ENCODE results near the gene TBX18.

TBX18 gene

GRCh38 chr6:84789170-84789569 is 24.8 kb upstream of the TBX18 start:
- H3K4me1 ChIP-seq (ENCODE audit: insufficient read depth, low read length) = peaks cover 7% of the 10 kb centered on the region; the same call in 1 of the 2 replicates
- H3K27me3 ChIP-seq (ENCODE audit: insufficient read depth, low read length) = no peaks in the 10 kb centered on the region; the same call in 1 of the 2 replicates
- no peak overlapping the region for H3K4me3 ChIP-seq (ENCODE audit: low read length)
- no peak overlapping the region for H3K9ac ChIP-seq (ENCODE audit: low read depth, low read length)
- no peaks in the 10 kb centered on the region for H3K9me3 ChIP-seq (ENCODE audit: insufficient read depth, low read depth, low read length)
- no peak overlapping the region for H3K27ac ChIP-seq (ENCODE audit: low read depth, low read length)
- H3K36me3 ChIP-seq (ENCODE audit: insufficient read depth, low read length) = no peaks in the 10 kb centered on the region

- 90% methylated on average over 2 of the region's 2 CpGs for WGBS
- H3K27me3 ChIP-seq (ENCODE audit: insufficient read depth, low read length) = no peaks in the 10 kb centered on the region; the same call in 1 of the 2 replicates
- H3K9me3 ChIP-seq (ENCODE audit: insufficient read depth, low read depth, low read length) = no peaks in the 10 kb centered on the region
- H3K36me3 ChIP-seq (ENCODE audit: insufficient read depth, low read length) = no peaks in the 10 kb centered on the region
- no peak overlapping the region for H3K4me3 ChIP-seq (ENCODE audit: low read length)
- H3K9ac ChIP-seq (ENCODE audit: low read depth, low read length) = no peak overlapping the region
- peaks cover 7% of the 10 kb centered on the region; the same call in 1 of the 2 replicates for H3K4me1 ChIP-seq (ENCODE audit: insufficient read depth, low read length)
- no peak overlapping the region for H3K27ac ChIP-seq (ENCODE audit: low read depth, low read length)
Measured at GRCh38 chr6:84788689-84789088, 24.3 kb upstream of the TBX18 start.

- Histone ChIP-seq H3K36me3 (ENCODE audit: insufficient read depth, low read length) (no peaks in the 10 kb centered on the region), H3K27ac (ENCODE audit: low read depth, low read length) (no peak overlapping the region), H3K4me3 (ENCODE audit: low read length) (no peak overlapping the region), H3K9me3 (ENCODE audit: insufficient read depth, low read depth, low read length) (no peaks in the 10 kb centered on the region), H3K4me1 (ENCODE audit: insufficient read depth, low read length) (peaks cover 7% of the 10 kb centered on the region; the same call in 1 of the 2 replicates), H3K27me3 (ENCODE audit: insufficient read depth, low read length) (peaks cover 4% of the 10 kb centered on the region), H3K9ac (ENCODE audit: low read depth, low read length) (no peak overlapping the region)
- 33% methylated on average over 1 of the region's 1 CpG for WGBS
Measured at GRCh38 chr6:84785671-84786070, 21.3 kb upstream of the TBX18 start.

GRCh38 chr6:84779917-84780316 is 15.5 kb upstream of the TBX18 start:
- WGBS = 85% methylated on average over 2 of the region's 2 CpGs
- Histone ChIP-seq H3K27ac (ENCODE audit: low read depth, low read length) (no peak overlapping the region), H3K9ac (ENCODE audit: low read depth, low read length) (no peak overlapping the region), H3K9me3 (ENCODE audit: insufficient read depth, low read depth, low read length) (no peaks in the 10 kb centered on the region), H3K4me1 (ENCODE audit: insufficient read depth, low read length) (no peaks in the 10 kb centered on the region), H3K4me3 (ENCODE audit: low read length) (no peak overlapping the region), H3K27me3 (ENCODE audit: insufficient read depth, low read length) (peaks cover 61% of the 10 kb centered on the region), H3K36me3 (ENCODE audit: insufficient read depth, low read length) (no peaks in the 10 kb centered on the region)

- Histone ChIP-seq H3K4me3 (ENCODE audit: low read length) (no peak overlapping the region), H3K9ac (ENCODE audit: low read depth, low read length) (no peak overlapping the region), H3K4me1 (ENCODE audit: insufficient read depth, low read length) (no peaks in the 10 kb centered on the region), H3K27ac (ENCODE audit: low read depth, low read length) (no peak overlapping the region), H3K9me3 (ENCODE audit: insufficient read depth, low read depth, low read length) (no peaks in the 10 kb centered on the region), H3K27me3 (ENCODE audit: insufficient read depth, low read length) (peaks cover 66% of the 10 kb centered on the region), H3K36me3 (ENCODE audit: insufficient read depth, low read length) (no peaks in the 10 kb centered on the region)
- WGBS = 70% methylated on average over 1 of the region's 1 CpG
Measured at GRCh38 chr6:84779380-84779779, 15.0 kb upstream of the TBX18 start.

- Histone ChIP-seq H3K27ac (ENCODE audit: low read depth, low read length) (no peak overlapping the region), H3K4me3 (ENCODE audit: low read length) (no peak overlapping the region), H3K4me1 (ENCODE audit: insufficient read depth, low read length) (0 out of 2 replicates have a peak, but pooled peaks cover 1% of the 10 kb centered on the region), H3K36me3 (ENCODE audit: insufficient read depth, low read length) (no peaks in the 10 kb centered on the region), H3K9me3 (ENCODE audit: insufficient read depth, low read depth, low read length) (no peaks in the 10 kb centered on the region), H3K27me3 (ENCODE audit: insufficient read depth, low read length) (peaks cover 81% of the 10 kb centered on the region), H3K9ac (ENCODE audit: low read depth, low read length) (no peak overlapping the region)
- WGBS = 80% methylated on average over 1 of the region's 1 CpG
Measured at GRCh38 chr6:84777888-84778287, 13.5 kb upstream of the TBX18 start.

- H3K27me3 ChIP-seq (ENCODE audit: insufficient read depth, low read length) = peaks cover 96% of the 10 kb centered on the region
- no peak overlapping the region for H3K9ac ChIP-seq (ENCODE audit: low read depth, low read length)
- no peaks in the 10 kb centered on the region for H3K36me3 ChIP-seq (ENCODE audit: insufficient read depth, low read length)
- H3K4me3 ChIP-seq (ENCODE audit: low read length) = no peak overlapping the region
- H3K4me1 ChIP-seq (ENCODE audit: insufficient read depth, low read length) = 0 out of 2 replicates have a peak, but pooled peaks cover 2% of the 10 kb centered on the region
- H3K27ac ChIP-seq (ENCODE audit: low read depth, low read length) = no peak overlapping the region
- no CpG with 5 or more reads among the region's 3 CpGs for WGBS
- H3K9me3 ChIP-seq (ENCODE audit: insufficient read depth, low read depth, low read length) = no peaks in the 10 kb centered on the region
Measured at GRCh38 chr6:84776392-84776791, 12.0 kb upstream of the TBX18 start.

GRCh38 chr6:84775751-84776150 is 11.4 kb upstream of the TBX18 start:
- 85% methylated on average over 3 of the region's 3 CpGs for WGBS
- H3K27me3 ChIP-seq (ENCODE audit: insufficient read depth, low read length) = peaks cover 99% of the 10 kb centered on the region

GRCh38 chr6:84774985-84775284 is 10.5 kb upstream of the TBX18 start:
- Histone ChIP-seq H3K36me3 (ENCODE audit: insufficient read depth, low read length) (no peaks in the 10 kb centered on the region), H3K9ac (ENCODE audit: low read depth, low read length) (no peak overlapping the region), H3K4me3 (ENCODE audit: low read length) (peak overlapping the region; percentile 56), H3K9me3 (ENCODE audit: insufficient read depth, low read depth, low read length) (no peaks in the 10 kb centered on the region), H3K4me1 (ENCODE audit: insufficient read depth, low read length) (0 out of 2 replicates have a peak, but pooled peaks cover 2% of the 10 kb centered on the region), H3K27ac (ENCODE audit: low read depth, low read length) (no peak overlapping the region), H3K27me3 (ENCODE audit: insufficient read depth, low read length) (peaks cover 99% of the 10 kb centered on the region)
- WGBS = 9% methylated on average over 14 of the region's 14 CpGs

More at GRCh38 chr6:84775751-84776150, 11.4 kb upstream of the TBX18 start:
- Histone ChIP-seq H3K9me3 (ENCODE audit: insufficient read depth, low read depth, low read length) (no peaks in the 10 kb centered on the region), H3K9ac (ENCODE audit: low read depth, low read length) (no peak overlapping the region), H3K27ac (ENCODE audit: low read depth, low read length) (no peak overlapping the region), H3K4me3 (ENCODE audit: low read length) (no peak overlapping the region), H3K36me3 (ENCODE audit: insufficient read depth, low read length) (no peaks in the 10 kb centered on the region), H3K4me1 (ENCODE audit: insufficient read depth, low read length) (0 out of 2 replicates have a peak, but pooled peaks cover 2% of the 10 kb centered on the region)

GRCh38 chr6:84774157-84774984 is 10.0 kb upstream of the TBX18 start:
- under 1% methylated on average over 79 of the region's 79 CpGs for WGBS

GRCh38 chr6:84773431-84774156 is 9.2 kb upstream of the TBX18 start:
- no peak overlapping the region for H3K9ac ChIP-seq (ENCODE audit: low read depth, low read length)
- under 1% methylated on average over 69 of the region's 69 CpGs for WGBS
- peak overlapping the region; percentile 56 for H3K4me3 ChIP-seq (ENCODE audit: low read length)
- no peaks in the 10 kb centered on the region for H3K36me3 ChIP-seq (ENCODE audit: insufficient read depth, low read length)
- no peaks in the 10 kb centered on the region for H3K9me3 ChIP-seq (ENCODE audit: insufficient read depth, low read depth, low read length)
- 0 out of 2 replicates have a peak, but pooled peaks cover 2% of the 10 kb centered on the region for H3K4me1 ChIP-seq (ENCODE audit: insufficient read depth, low read length)
- peaks cover 100% of the 10 kb centered on the region for H3K27me3 ChIP-seq (ENCODE audit: insufficient read depth, low read length)
- H3K27ac ChIP-seq (ENCODE audit: low read depth, low read length) = no peak overlapping the region

More at GRCh38 chr6:84774157-84774984, 10.0 kb upstream of the TBX18 start:
- Histone ChIP-seq H3K9me3 (ENCODE audit: insufficient read depth, low read depth, low read length) (no peaks in the 10 kb centered on the region), H3K27ac (ENCODE audit: low read depth, low read length) (no peak overlapping the region), H3K4me3 (ENCODE audit: low read length) (peak overlapping the region; percentile 56), H3K27me3 (ENCODE audit: insufficient read depth, low read length) (peaks cover 100% of the 10 kb centered on the region), H3K4me1 (ENCODE audit: insufficient read depth, low read length) (0 out of 2 replicates have a peak, but pooled peaks cover 2% of the 10 kb centered on the region), H3K36me3 (ENCODE audit: insufficient read depth, low read length) (no peaks in the 10 kb centered on the region), H3K9ac (ENCODE audit: low read depth, low read length) (no peak overlapping the region)
